GM12874 (cell line): ENCODE data around the gene MTURN.

Experiments used
- TF ChIP-seq, protein P1 (sequence below): IDR thresholded peaks from 2 replicates; pipeline ENCODE4 v1.5.1; 2011; ENCODE audit warnings: low read depth, mild to moderate bottlenecking, control low read depth, low read length, moderate library complexity; ENCODE audit not compliant: insufficient read depth

MTURN gene

DNA sequence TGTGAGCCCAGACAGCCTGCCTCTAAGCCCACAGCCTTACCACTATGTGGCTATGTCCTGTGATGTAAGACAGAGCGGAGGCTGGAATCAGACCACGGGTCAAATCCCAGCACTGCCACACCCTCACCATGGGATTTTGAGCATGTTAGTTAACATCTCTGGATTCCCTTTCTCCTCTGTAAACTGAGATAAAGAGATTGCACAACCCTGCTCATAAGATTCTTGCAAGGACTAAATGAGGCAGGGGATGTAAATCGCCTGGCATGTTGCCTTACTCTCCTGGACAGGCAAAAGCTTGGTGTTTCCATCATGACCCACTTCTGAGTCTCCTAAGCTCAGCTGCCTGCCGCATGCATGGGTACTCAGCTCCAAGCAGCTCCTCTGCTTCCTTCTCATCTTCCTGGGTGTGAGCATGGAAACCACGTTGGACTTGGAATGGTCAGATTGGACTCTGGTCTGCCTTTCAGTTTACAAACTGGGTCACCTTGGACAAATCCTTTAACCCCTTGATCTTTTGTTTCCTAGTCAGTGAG, 41.3 kb upstream of the MTURN start:
- TF ChIP-seq, protein P1, sequence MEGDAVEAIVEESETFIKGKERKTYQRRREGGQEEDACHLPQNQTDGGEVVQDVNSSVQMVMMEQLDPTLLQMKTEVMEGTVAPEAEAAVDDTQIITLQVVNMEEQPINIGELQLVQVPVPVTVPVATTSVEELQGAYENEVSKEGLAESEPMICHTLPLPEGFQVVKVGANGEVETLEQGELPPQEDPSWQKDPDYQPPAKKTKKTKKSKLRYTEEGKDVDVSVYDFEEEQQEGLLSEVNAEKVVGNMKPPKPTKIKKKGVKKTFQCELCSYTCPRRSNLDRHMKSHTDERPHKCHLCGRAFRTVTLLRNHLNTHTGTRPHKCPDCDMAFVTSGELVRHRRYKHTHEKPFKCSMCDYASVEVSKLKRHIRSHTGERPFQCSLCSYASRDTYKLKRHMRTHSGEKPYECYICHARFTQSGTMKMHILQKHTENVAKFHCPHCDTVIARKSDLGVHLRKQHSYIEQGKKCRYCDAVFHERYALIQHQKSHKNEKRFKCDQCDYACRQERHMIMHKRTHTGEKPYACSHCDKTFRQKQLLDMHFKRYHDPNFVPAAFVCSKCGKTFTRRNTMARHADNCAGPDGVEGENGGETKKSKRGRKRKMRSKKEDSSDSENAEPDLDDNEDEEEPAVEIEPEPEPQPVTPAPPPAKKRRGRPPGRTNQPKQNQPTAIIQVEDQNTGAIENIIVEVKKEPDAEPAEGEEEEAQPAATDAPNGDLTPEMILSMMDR, result no peak

DNA sequence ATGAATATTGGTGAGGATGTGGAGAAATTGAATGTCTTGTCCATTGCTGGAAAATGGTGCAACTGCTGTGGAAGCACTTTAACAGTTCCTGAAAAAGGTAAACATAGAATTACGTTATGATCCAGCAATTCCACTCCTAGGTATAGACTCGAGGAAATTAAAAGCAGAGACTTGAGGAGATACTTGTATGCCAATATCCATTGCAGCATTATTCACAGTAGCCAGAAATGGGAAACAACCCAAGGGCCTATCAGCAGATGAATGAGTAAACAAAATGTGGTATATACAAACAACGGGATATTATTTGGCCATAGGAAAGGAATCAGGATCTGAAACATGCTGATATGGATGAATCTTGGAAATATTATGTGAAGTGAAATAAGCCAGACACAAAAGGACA, 32.5 kb upstream of the MTURN start:
- TF ChIP-seq, protein P1, result no peak

GRCh38 chr7:30104157-30104556, 30.6 kb upstream of the MTURN start:
- TF ChIP-seq, protein P1, result no peak

DNA sequence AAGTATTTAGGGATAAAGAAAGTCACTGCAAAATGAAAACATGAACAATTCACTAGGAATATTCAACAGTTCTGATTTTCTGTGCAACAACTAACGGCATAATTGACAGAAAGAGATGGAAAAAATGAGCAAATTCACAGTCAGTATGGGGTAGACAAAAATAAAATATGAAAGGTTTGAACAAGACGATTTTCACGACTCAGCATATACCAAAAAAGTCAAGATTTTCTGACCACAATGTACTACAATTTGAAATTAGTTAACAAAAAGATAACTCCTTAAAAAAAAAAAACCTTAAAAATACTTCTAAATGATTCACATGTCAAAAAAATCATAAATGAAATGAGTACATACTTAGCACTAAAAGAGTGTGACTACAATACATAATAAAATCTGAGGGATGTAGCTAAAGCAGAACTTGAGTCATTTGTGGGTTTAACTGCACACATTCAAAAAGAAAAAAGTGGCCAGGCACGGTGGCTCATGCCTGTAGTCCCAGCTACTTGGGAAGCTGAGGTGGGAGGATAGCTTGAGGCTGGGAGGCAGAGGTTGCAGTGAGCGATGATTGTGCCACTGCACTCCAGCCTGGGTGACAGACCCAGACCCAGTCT, 22.6 kb upstream of the MTURN start:
- TF ChIP-seq, protein P1, result no peak

GRCh38 chr7:30113144-30113543, 21.6 kb upstream of the MTURN start:
- TF ChIP-seq, protein P1, result no peak

- TF ChIP-seq, protein P1, result no peak
Observed at GRCh38 chr7:30114536-30115238, 20.1 kb upstream of the MTURN start.

GRCh38 chr7:30115709-30116297, 19.0 kb upstream of the MTURN start:
- TF ChIP-seq, protein P1, result no peak
